Stimulated activated CD4-positive, alpha-beta T cell treated with anti-CD3 and anti-CD28 coated beads, Interleukin-1b, Interleukin-23, amount 100 ng/mL, for 48 hours (primary cell): ENCODE results near the gene SNX24.

Source experiments
- DNase-seq: peaks from one replicate; pipeline ENCODE4 v3.0.0-alpha.2; 2020

The SNX24 gene

GRCh38 chr5:123035360-123035917 lies 190.0 kb downstream of the SNX24 start:
- no peak for DNase-seq

GRCh38 chr5:123035918-123036390 lies 190.5 kb downstream of the SNX24 start:
- no peak for DNase-seq

DNA sequence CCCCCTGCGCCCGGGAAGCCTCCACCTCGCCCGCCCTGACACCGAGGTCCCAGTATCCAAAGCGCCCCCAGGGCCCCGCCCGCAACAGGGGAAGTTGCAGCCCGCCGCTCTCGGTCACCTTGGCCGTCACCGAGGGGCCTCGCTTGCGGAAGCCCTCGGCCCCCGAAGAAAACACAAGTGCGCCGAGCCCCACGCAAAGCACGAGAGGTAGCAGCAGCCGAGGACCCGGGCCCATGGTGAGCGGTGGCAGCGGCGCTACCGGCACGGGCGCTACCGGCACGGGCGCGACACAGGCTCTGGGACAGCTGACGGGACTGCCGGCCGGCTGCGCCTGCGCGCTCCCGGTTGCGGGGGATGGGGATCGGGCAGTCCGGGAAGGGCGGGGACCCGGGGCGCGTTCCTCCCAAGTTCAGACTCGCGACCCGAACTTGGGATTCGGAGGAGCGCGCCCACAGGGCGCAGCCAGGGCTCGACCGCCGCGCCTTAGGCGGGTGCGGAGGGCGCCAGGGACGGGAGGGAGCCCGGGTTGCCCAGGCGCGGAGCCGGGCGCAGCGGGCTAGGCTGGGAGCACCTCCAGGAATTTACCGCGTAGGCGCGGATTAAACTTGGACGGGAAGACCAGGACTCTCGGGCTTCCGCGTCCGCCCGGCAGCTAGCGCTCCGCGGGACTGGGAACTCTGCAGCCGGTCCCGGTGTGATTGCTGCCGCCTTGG lies 191.1 kb downstream of the SNX24 start, which contains the start of gene PPIC:
Gene PPIC (minus strand): TSS at position 335 of the 713 bp plus-strand sequence. CDS start 100 bp downstream, at position 235.
- DNase-seq, result no peak

DNA sequence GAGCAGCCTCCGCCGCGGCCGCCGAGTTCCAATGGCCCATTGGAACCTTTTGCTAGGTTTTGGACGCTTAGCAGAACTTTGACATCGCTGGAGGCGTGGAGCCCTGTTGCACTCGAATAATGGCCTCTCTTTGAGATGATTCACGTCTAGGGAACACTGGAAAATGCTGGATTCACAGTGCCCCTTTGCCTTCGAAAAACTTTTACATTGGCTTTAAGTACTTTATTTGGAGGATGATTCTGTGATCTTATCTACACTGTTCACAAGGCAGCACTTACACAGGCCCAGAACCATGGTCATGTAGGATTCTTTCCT lies 191.6 kb downstream of the SNX24 start:
- no peak for DNase-seq

DNA sequence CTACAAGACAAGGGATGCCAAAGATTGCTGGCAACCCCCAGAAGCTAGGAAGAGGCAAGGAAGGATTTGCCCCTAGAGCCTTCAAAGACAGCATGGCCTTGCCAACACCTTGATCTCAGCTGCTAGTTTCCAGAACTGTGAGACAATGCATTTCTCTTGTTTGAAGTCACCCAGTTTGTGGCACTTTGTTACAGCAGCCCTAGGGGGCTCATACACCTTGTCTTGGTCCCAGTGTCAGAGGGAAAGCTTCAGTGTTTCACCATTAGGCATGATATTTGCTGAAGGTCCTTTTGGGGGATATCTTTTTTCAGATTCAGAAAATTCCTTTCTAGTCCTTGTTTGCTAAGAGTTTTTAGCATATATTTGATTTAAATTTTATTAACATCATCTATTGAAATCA lies 194.3 kb downstream of the SNX24 start:
- no peak for DNase-seq

DNA sequence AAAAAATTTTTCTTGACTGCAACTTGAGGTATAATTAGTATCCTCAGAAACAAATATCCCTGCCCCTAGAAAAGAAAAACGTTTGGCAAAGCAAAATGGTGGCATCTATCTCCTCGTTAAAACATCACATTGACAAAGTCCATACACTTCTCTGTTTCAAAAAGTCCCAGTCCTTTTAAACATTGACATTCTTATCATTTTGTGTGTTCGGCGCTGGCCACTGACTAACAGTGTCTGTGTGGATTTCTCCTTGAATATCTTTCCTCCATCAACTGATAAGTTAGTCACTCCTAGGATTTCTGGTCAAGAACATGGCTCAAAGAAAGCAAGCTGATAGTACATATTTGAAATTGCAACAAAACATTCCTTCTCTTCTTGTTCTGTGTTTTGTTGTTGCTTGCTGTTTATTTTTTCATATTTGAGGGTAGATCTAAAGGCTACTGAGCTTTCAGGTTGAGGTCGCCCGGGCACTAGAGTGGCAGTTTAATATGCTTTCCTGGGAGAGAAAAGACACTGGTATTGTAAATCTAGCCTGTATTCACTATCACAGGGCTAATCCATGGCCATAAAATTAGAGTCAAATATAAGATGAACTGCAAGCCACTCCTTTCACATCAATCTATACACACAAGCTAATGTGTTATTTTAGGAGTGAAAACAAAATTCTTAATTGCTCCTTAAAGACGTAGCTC lies 199.7 kb downstream of the SNX24 start:
- no peak for DNase-seq

DNA sequence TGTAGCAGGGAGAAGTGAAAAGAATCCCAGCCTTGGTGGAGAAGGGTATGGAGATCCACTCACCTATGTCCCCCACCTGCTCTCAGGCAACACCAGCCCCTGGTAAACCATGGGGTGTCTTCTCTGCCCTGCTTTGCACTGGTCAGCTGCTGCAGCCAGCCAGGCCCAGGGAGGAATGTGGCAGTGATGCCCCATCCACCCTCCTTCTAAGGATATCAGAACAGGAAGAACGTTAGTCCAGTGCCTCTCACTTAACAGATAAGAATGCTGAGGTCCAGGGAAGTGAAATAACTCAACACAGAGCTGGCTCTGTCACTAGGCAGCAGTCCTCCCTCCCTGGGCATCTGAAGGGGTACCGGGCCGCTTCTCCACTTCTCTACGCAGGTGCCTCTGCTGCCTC lies 200.8 kb downstream of the SNX24 start:
- DNase-seq, result no peak

DNA sequence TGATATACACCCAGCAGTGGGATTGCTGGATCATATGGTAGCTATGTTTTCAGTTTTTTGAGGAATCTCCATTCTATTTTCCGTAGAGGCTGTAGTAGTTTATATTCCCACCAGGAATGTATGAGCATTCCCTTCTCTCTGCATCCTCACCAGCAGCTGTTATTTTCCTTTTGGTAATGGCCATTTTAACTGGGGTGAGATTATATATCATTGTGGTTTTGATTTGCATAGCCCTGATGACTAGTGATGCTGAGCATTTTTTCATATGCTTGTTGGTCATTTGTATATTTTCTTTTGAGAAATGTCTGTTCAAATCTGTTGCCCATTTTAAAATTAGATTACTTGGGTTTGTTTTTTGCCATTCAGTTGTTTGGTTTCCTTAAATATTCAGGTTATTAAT lies 202.3 kb downstream of the SNX24 start:
- no peak for DNase-seq

DNA sequence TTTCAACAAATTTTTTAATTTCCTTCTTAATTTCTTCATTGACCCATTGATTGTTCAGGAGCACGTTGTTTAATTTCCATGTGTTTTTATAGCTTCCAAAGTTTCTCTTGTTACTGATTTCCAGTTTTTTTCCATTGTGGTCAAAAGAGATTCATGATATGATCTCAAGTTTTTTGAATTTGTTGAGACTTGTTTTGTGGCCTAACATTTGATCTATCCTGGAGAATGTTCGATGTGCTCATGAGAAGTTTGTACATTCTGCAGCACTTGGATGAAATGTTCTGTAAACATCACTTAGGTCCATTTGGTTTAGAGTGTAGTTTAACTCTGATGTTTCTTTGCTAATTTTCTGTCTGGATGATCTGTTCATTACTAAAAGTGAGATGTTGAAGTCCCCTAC lies 205.8 kb downstream of the SNX24 start:
- no peak for DNase-seq
